Measurements from ENCODE around the gene THSD7B. TPM values are rescaled to one million over a fixed set of nuclear protein-coding genes. Genes with fewer than 3 reads are reported as not detected.

The THSD7B gene
- total and polyA plus RNA-seq, 10 donors = 0.02 to 0.17 (median 0.09) TPM; not detected in 7

DNA sequence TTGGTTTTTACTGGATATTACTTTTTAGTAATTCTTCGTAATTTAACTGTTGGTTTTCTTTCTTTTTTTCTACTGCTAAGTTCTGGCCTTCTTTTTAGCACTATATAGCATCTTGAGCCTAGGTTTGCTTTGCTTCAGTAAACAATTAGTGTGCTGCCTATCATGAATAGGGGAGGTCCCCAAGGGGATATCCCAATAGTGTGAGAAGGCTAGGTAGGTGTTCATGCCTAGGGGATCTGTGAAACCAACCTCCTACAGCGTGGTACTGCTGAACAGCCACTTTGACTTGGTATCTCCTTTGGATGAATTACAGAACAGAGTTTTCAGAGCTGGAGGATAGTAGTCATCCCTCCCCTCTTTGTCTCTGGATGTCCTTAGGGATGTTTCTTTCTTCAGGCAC, 888.7 kb downstream of the THSD7B start:
- no peaks in the 10 kb centered on the region for H3K4me1 ChIP-seq

DNA sequence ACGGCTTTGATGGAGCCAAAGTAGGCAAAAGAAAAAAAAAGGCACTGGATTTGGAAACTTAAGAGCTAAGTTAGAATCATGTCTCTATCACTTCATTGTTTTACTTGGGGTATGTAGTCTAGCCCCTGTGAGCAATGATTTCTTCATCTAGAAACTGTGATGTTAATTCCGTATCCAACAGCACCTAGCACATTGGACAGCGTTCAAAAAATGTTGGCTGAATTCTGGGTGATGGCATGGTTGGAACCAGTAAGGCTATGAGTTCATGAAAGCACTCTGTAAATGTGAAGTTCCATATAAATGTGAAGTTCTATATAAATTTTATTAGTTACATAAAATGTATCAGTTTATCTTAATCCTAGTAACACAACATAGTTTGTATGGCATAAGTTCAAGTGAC, 890.5 kb downstream of the THSD7B start:
- 74 to 94% (median 86%) methylated on average over 3 of the region's 3 CpGs for WGBS, 5 donors
- DNase-seq = no peak
- TF ChIP-seq, protein P1, sequence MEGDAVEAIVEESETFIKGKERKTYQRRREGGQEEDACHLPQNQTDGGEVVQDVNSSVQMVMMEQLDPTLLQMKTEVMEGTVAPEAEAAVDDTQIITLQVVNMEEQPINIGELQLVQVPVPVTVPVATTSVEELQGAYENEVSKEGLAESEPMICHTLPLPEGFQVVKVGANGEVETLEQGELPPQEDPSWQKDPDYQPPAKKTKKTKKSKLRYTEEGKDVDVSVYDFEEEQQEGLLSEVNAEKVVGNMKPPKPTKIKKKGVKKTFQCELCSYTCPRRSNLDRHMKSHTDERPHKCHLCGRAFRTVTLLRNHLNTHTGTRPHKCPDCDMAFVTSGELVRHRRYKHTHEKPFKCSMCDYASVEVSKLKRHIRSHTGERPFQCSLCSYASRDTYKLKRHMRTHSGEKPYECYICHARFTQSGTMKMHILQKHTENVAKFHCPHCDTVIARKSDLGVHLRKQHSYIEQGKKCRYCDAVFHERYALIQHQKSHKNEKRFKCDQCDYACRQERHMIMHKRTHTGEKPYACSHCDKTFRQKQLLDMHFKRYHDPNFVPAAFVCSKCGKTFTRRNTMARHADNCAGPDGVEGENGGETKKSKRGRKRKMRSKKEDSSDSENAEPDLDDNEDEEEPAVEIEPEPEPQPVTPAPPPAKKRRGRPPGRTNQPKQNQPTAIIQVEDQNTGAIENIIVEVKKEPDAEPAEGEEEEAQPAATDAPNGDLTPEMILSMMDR (IDR thresholded peaks at IDR 0.05 in 8 of 11, conservative IDR thresholded peaks at IDR 0.05 in 3 of 11) = no peak
- TF ChIP-seq POLR2A (IDR thresholded peaks at IDR 0.05) (no peak), POLR2AphosphoS5 (IDR thresholded peaks at IDR 0.05) (no peak)

More for the DNA sequence above, 888.7 kb downstream of the THSD7B start:
- 61 to 82% (median 69%) methylated on average over 2 of the region's 2 CpGs for WGBS, 5 donors
- Histone ChIP-seq H3K27ac (no peak overlapping the region), H3K9me3 (peaks cover 0 to 9% (median 0%) of the 10 kb centered on the region in 8 donors), H3K27me3 (replicated peaks in 1 of 7) (no peaks in the 10 kb centered on the region), H3K4me3 (no peak overlapping the region), H3K36me3 (no peaks in the 10 kb centered on the region)
- intact Hi-C loops (cut with DNase I; ENCODE audit: low total_unique reads) = no loop called here
- no peak for DNase-seq
- TF ChIP-seq POLR2A (IDR thresholded peaks at IDR 0.05) (no peak), POLR2AphosphoS5 (IDR thresholded peaks at IDR 0.05) (no peak)
- TF ChIP-seq, protein P1 (IDR thresholded peaks at IDR 0.05 in 8 of 11, conservative IDR thresholded peaks at IDR 0.05 in 3 of 11) = no peak

DNA sequence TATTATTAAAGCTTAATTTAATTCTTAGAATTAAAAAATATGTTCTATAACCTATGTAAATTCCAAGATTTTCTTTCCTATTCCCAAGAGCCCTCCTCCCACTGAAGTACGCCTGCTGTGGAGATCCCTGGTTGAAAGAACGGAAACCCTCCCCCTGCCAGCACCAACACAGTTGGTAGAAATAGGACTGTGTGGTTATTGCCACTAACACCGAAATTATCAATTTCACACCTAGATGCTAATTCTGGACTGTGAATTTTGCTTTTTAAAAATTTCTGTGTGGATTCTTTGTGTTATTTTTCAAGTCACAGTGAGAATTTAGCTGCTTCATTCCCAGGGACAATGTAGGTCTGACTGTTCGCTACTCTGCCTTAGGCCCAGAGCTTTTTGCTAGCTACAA, 893.1 kb downstream of the THSD7B start:
- Histone ChIP-seq H3K27me3 (replicated peaks in 1 of 7) (no peaks in the 10 kb centered on the region), H3K4me1 (no peaks in the 10 kb centered on the region), H3K9me3 (peaks cover 0 to 13% (median 0%) of the 10 kb centered on the region in 8 donors), H3K36me3 (no peaks in the 10 kb centered on the region), H3K4me3 (no peak overlapping the region), H3K27ac (no peak overlapping the region)
- TF ChIP-seq POLR2A (IDR thresholded peaks at IDR 0.05) (no peak), POLR2AphosphoS5 (IDR thresholded peaks at IDR 0.05) (no peak)
- TF ChIP-seq, protein P1 (IDR thresholded peaks at IDR 0.05 in 8 of 11, conservative IDR thresholded peaks at IDR 0.05 in 3 of 11) = no peak
- intact Hi-C loops (cut with DNase I; ENCODE audit: low total_unique reads) = no loop called here
- DNase-seq = no peak
- WGBS, 5 donors = 74 to 88% (median 85%) methylated on average over 4 of the region's 4 CpGs

More for the DNA sequence above, 890.5 kb downstream of the THSD7B start:
- no peak overlapping the region for H3K27ac ChIP-seq
- no peak overlapping the region for H3K4me3 ChIP-seq
- peaks cover 0 to 9% (median 0%) of the 10 kb centered on the region in 8 donors for H3K9me3 ChIP-seq
- H3K4me1 ChIP-seq = no peaks in the 10 kb centered on the region
- H3K36me3 ChIP-seq = no peaks in the 10 kb centered on the region
- intact Hi-C loops (cut with DNase I; ENCODE audit: low total_unique reads) = no loop called here
- no peaks in the 10 kb centered on the region for H3K27me3 ChIP-seq (replicated peaks in 1 of 7)

DNA sequence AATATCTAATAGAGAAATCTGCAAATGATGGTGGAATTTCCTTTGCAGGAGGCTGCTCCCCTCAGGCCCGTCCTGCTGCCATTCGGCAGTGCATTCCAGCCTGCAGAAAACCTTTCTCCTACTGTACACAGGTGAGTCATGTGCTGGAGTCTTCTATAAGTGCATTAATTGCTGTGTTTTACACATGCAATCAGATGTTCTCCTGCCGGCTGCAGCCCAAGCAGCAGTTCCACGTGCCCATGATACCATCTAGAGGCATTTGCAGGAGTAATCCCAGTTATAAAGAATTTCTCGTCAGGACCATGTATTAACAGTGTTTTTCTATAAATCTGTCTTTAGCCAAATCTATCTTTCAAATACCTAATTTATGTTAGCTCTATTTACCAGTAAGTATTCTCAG, 894.3 kb downstream of the THSD7B start:
- no peaks in the 10 kb centered on the region for H3K27me3 ChIP-seq (replicated peaks in 1 of 7)
- no peak overlapping the region for H3K27ac ChIP-seq
- no peaks in the 10 kb centered on the region for H3K36me3 ChIP-seq
- TF ChIP-seq POLR2A (IDR thresholded peaks at IDR 0.05) (no peak), POLR2AphosphoS5 (IDR thresholded peaks at IDR 0.05) (no peak)
- TF ChIP-seq, protein P1 (IDR thresholded peaks at IDR 0.05 in 8 of 11, conservative IDR thresholded peaks at IDR 0.05 in 3 of 11) = no peak
- no peaks in the 10 kb centered on the region for H3K4me1 ChIP-seq
- no peak overlapping the region for H3K4me3 ChIP-seq
- no peak for DNase-seq
- peaks cover 0 to 9% (median 0%) of the 10 kb centered on the region in 8 donors for H3K9me3 ChIP-seq
- intact Hi-C loops (cut with DNase I; ENCODE audit: low total_unique reads) = no loop called here
- WGBS, 5 donors = 69 to 77% (median 72%) methylated on average over 5 of the region's 5 CpGs

Measured in spleen (tissue), 11 donors.